Kidney epithelial cell (primary cell): ENCODE results near the gene CEACAM20. TPM values are rescaled to one million over a fixed set of nuclear protein-coding genes. Genes with fewer than 3 reads are reported as not detected.

Source experiments
- DNase-seq: peaks from one replicate; pipeline ENCODE4 v3.0.0-alpha.2; 2010; ENCODE audit warnings: low read depth
- H3K27me3 ChIP-seq: 2 replicates; pipeline ENCODE4 v1.6.0; 2011; ENCODE audit warnings: low read length; ENCODE audit not compliant: control insufficient read depth, insufficient read depth
- H3K36me3 ChIP-seq: 2 replicates; pipeline ENCODE4 v1.5.1; 2011; ENCODE audit warnings: low read length; ENCODE audit not compliant: control insufficient read depth, insufficient read depth
- H3K4me3 ChIP-seq: 2 replicates; pipeline ENCODE4 v1.5.1; 2011; ENCODE audit warnings: low read depth, mild to moderate bottlenecking, control low read depth, low read length
- total RNA-seq: library from RNA; depleted of rRNA; stranded (reverse); fragments of >200 nt; gene quantifications from 2 replicates; pipeline ENCODE4 v1.2.3, GENCODE V29; 2015
- TF ChIP-seq, protein P1 (sequence below): IDR thresholded peaks from 2 replicates; pipeline ENCODE4 v1.5.1; 2011; ENCODE audit warnings: mild to moderate bottlenecking, moderate library complexity, low read length, control low read depth, inconsistent platforms; ENCODE audit not compliant: insufficient read depth, poor library complexity, severe bottlenecking

Gene CEACAM20
- total RNA-seq, result not detected in 2 replicates

DNA sequence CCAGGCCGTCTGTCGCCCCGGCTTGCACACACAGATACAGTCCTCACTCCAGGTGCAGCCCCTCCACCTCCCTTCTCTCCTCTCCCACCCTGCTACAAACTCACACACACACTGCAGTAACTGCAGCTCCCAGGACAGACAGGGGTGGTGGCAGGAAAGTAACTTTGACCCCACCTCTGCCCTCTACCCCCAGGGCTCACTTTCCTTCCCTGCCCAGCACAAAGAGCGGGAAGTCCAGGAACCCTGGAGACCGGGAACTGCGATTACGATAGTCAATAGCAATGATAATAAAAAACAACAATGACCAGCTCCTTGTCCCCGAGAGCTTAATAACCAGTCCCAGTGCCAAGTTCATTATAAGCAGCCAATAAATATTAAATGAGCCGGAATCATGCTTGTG, at the start of gene CEACAM20:
TSS of gene CEACAM20 (minus strand) at position 140 of the 400 bp plus-strand sequence. CDS start 166 bp downstream, outside the sequence.
- no peak within 1 kb of the TSS for H3K4me3 ChIP-seq
- no peak for DNase-seq
- TF ChIP-seq, protein P1, sequence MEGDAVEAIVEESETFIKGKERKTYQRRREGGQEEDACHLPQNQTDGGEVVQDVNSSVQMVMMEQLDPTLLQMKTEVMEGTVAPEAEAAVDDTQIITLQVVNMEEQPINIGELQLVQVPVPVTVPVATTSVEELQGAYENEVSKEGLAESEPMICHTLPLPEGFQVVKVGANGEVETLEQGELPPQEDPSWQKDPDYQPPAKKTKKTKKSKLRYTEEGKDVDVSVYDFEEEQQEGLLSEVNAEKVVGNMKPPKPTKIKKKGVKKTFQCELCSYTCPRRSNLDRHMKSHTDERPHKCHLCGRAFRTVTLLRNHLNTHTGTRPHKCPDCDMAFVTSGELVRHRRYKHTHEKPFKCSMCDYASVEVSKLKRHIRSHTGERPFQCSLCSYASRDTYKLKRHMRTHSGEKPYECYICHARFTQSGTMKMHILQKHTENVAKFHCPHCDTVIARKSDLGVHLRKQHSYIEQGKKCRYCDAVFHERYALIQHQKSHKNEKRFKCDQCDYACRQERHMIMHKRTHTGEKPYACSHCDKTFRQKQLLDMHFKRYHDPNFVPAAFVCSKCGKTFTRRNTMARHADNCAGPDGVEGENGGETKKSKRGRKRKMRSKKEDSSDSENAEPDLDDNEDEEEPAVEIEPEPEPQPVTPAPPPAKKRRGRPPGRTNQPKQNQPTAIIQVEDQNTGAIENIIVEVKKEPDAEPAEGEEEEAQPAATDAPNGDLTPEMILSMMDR, result no peak
- H3K36me3 ChIP-seq, result no peaks in the 10 kb centered on the region
- peaks cover 2% of the 10 kb centered on the region for H3K27me3 ChIP-seq

DNA sequence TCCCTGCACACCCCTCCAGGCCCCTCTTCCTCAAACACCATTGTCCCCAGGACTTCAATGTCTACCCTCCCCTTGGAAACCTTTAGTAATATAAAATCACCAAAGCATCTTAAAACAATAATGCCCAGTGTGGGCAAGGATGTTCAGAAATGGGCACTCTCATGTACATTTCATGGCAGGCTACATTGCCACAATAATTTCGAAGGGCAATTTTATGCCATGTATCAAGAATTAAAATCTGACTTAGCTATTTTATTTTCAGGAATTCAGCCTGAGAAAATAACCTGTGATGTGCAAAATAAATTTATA, 48.0 kb upstream of the CEACAM20 start:
- H3K27me3 ChIP-seq, result no peaks in the 10 kb centered on the region
- no peak for DNase-seq
- TF ChIP-seq, protein P1, result no peak
- H3K36me3 ChIP-seq, result no peaks in the 10 kb centered on the region
- no peak overlapping the region for H3K4me3 ChIP-seq

DNA sequence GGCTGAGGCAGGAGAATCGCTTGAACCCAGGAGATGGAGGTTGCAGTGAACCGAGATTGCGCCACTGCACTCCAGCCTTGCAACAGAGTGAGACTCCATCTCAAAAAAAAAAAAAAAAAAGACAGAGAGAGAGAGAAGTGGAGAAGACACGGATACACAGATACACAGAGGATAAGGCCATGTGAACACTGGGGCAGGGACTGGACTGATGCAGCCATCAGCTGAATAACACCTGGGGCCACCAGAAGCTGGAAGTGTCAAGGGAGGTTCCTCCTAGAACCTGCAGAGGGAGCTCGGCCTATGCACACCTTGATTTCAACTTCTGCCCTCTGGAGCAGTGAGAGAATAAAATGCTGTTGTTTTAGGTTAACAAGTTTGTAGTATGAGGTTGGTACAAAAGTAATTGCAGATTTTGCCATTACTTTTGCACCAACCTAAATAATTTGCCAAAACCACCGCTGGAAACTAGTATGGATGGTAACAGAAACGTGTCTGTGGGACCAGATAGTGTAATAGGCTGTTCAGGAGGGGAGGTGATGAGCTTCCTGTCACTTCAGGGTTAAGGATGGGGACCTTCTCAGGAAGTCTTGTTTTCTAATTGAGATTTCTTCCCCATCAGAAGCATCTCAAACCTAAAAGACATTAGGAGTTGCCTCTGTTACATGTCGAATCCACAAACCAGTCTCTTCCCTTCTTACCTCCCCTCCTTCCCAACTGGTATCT, 47.5 kb upstream of the CEACAM20 start:
- no peak overlapping the region for H3K4me3 ChIP-seq
- TF ChIP-seq, protein P1, result peak; percentile 79
- DNase-seq, result no peak
- H3K27me3 ChIP-seq, result no peaks in the 10 kb centered on the region
- no peaks in the 10 kb centered on the region for H3K36me3 ChIP-seq

DNA sequence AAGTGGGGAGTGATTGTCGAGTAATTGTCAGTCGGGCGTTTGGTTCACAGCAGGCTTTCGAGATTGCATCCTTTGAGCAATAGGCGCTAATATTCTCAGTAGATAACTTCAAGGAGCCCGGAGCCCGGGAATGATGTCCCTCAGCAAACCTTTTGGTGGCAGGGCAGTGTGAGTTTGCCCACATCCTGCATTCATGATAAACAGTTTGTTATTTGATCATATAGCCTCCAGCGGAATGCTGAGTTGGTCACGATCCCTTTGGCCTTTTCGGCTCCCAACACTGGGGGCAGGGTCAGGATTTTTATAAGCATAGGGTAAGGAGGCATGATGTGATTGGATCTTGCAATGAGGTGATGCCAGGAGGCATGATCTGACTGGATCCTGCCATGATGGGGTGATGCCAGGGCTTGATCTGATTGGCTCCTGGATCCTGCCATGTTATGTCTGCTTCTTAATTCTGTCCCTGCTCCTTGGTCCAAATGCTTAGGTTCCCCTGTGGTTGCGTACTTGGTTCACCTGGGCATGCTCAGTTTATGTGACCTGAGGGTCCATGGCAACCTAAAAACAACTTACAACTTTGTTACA, 45.7 kb upstream of the CEACAM20 start:
- no peak for DNase-seq
- Histone ChIP-seq H3K36me3 (no peaks in the 10 kb centered on the region), H3K27me3 (no peaks in the 10 kb centered on the region), H3K4me3 (no peak overlapping the region)
- TF ChIP-seq, protein P1, result no peak

DNA sequence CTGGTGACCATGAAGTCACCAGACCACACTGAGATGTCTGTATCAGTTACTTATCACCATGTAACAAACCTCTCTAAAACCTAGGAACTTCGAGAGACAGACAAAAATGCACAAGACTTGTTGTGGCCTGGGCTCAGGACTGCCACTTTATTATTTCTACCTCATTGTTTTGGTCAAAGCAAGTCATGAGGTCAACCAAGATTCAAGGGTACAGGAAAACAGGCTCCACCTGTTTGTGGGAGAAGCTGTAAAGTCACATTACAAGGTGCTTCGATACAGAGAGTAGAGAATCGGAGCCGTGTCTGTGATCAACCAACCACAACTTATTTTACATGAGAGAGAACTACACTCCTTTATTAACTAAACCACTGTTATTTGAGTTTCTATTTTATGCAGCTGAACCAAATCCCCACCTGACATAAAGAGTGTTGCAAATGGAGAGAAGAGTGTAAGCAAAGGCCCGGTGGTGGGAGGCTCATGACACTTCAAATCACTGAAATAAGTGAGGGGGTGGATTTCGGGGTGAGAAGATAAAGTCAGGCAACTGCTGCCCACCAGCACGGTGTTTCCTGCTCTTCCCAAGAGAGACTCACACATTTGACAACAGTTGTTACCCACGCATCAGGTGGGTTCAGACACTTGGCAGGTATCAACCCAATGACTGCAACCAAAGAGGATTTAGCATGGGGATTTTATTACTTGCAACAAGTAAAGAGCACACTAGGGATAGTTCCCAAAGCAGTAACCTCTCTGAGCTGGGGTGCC, 44.9 kb upstream of the CEACAM20 start:
- no peak for DNase-seq
- H3K4me3 ChIP-seq, result no peak overlapping the region
- H3K36me3 ChIP-seq, result no peaks in the 10 kb centered on the region
- TF ChIP-seq, protein P1, result no peak
- H3K27me3 ChIP-seq, result no peaks in the 10 kb centered on the region
